Transverse colon (tissue), 4 donors: Measurements from ENCODE around the gene TCEANC. TPM values are rescaled to one million over a fixed set of nuclear protein-coding genes. Genes with fewer than 3 reads are reported as not detected.

Source experiments
- DNase-seq: peaks from one replicate; pipeline ENCODE4 v3.0.0-alpha.2; 2019
- H3K27ac ChIP-seq, 4 donors: fragments of 200-600 bp; sonication (generic); 2 replicates each; pipeline ENCODE4 v1.5.1; 2016 to 2018; ENCODE audit warnings: inconsistent platforms in 4 of 4
- H3K27me3 ChIP-seq: fragments of 200-600 bp; sonication (generic); 2 replicates; pipeline ENCODE4 v1.5.1; 2017; ENCODE audit warnings: inconsistent platforms
- H3K36me3 ChIP-seq, 4 donors: fragments of 200-600 bp; sonication (generic); 2 replicates each; pipeline ENCODE4 v1.5.1; 2017 to 2019; ENCODE audit warnings: inconsistent platforms in 4 of 4
- H3K4me1 ChIP-seq, 4 donors: fragments of 200-600 bp; sonication (generic); 2 replicates each; pipeline ENCODE4 v1.5.1; 2017 to 2020; ENCODE audit warnings: inconsistent platforms in 4 of 4
- H3K4me3 ChIP-seq, 4 donors: fragments of 200-600 bp; sonication (generic); 1 replicate in 1 of 4; 2 replicates in 3 of 4; pipeline versions ENCODE4 v1.5.1 to v1.6.1; 2017 to 2019; ENCODE audit warnings: inconsistent platforms in 4 of 4
- H3K9me3 ChIP-seq, 2 donors: fragments of 200-600 bp; sonication (generic); 2 replicates each; pipeline ENCODE4 v1.5.1; 2017 to 2019; ENCODE audit warnings: inconsistent platforms in 2 of 2
- CTCF ChIP-seq, 5 experiments: fragments of 200-600 bp in 3 of 5; fragments of 450-650 bp in 2 of 5; sonication (generic) in 3 of 5; IDR thresholded peaks; 1 replicate in 2 of 5; 2 replicates in 3 of 5; pipeline ENCODE4 v1.5.1; 2016 to 2017; ENCODE audit warnings: antibody characterized with exemption in 5 of 5, inconsistent platforms in 3 of 5, mild to moderate bottlenecking in 2 of 5, moderate library complexity in 1 of 5
- EP300 ChIP-seq: sonication (generic); formaldehyde crosslinking; IDR thresholded peaks from one replicate; pipeline ENCODE4 v1.6.1; 2017; ENCODE audit warnings: antibody characterized with exemption, low read depth
- POLR2A ChIP-seq: fragments of 450-650 bp; IDR thresholded peaks from one replicate; pipeline ENCODE4 v1.6.1; 2016; ENCODE audit warnings: antibody characterized with exemption, mild to moderate bottlenecking, moderate library complexity
- POLR2AphosphoS5 ChIP-seq, 3 donors: sonication (generic); formaldehyde crosslinking; IDR thresholded peaks; one replicate each; pipeline ENCODE4 v1.6.1; 2016; ENCODE audit warnings: antibody characterized with exemption in 3 of 3
- WGBS, 2 donors: methylation state at CpG; one replicate each; pipeline ENCODE4 v1.1.5; 2018; ENCODE audit warnings: low coverage in 1 of 2; 5-methylcytosine and 5-hydroxymethylcytosine counted together
- in situ Hi-C, 4 donors: fragments of 200-750 bp; cut with MboI; loops; one replicate each; pipeline versions ENCODE4 v1.15.0 to v1.15.1; 2017; ENCODE audit warnings: low sequenced_read_pairs in 3 of 4, low pct_ligation_motif_present in 1 of 4, low pct_unique_long_range_greater_than_20kb in 1 of 4
- intact Hi-C: fragments of 100-400 bp; cut with DNase I; formaldehyde crosslinking; loops from one replicate; pipeline ENCODE4 v1.15.1; 2023; ENCODE audit warnings: low total_unique reads
- total RNA-seq, 4 donors: library from RNA; depleted of rRNA; stranded (reverse); fragments of >200 nt; gene quantifications; one replicate each; pipeline ENCODE4 v1.1.0, GENCODE V29; 2016

TCEANC gene
- total RNA-seq: 1 to 10 TPM in 3 of 4 donors, under 1 TPM in 1; 0.20 to 9.1 (median 3.7) TPM

GRCh38 chrX:13652850-13653693 lies at the start of gene TCEANC:
TCEANC (plus strand) TSS chrX:13653141; CDS start chrX:13662509, 9,368 bp downstream.
- Histone ChIP-seq H3K36me3 (no peaks in the 10 kb centered on the region), H3K27ac (peak within 1 kb of the TSS; percentile 86 to 98 (median 94)), H3K9me3 (no peaks in the 10 kb centered on the region), H3K4me3 (peak within 1 kb of the TSS; percentile 41 to 66 (median 54)), H3K4me1 (peaks cover 0 to 13% (median 7%) of the 10 kb centered on the region in 4 donors), H3K27me3 (no peaks in the 10 kb centered on the region)
- in situ Hi-C loops: loop anchor here (5.0 to 25.0 kb wide), 5 partner anchors 82 to 691 kb away; partner anchors contain the start of genes GEMIN8 (in 2 of the 4), OFD1 (in 1 of the 4) and TRAPPC2 (in 1 of the 4)
- intact Hi-C loops: no loop called here
- TF ChIP-seq POLR2A (peak; percentile 77), CTCF (IDR thresholded peaks at IDR 0.05) (no peak), POLR2AphosphoS5 (IDR thresholded peaks at IDR 0.05) (peak; percentile 54 to 84 (median 83)), EP300 (no peak)
- 0 to 16% methylated on average over 1 to 41 of the region's 54 CpGs for WGBS, 2 donors
- DNase-seq: peak; percentile 97

- Histone ChIP-seq H3K9me3 (no peaks in the 10 kb centered on the region), H3K4me1 (no peaks in the 10 kb centered on the region), H3K27me3 (no peaks in the 10 kb centered on the region), H3K4me3 (no peak overlapping the region), H3K27ac (no peak overlapping the region), H3K36me3 (no peaks in the 10 kb centered on the region)
- no peak for DNase-seq
- intact Hi-C loops: no loop called here
- TF ChIP-seq POLR2A (no peak), EP300 (no peak), POLR2AphosphoS5 (IDR thresholded peaks at IDR 0.05) (no peak), CTCF (IDR thresholded peaks at IDR 0.05) (no peak)
- in situ Hi-C loops: no loop called here
- 70 to 80% methylated on average over 1 of the region's 1 CpG for WGBS, 2 donors
Measured at GRCh38 chrX:13605611-13606010, 47.3 kb upstream of the TCEANC start.

GRCh38 chrX:13607331-13607995 lies 45.5 kb upstream of the TCEANC start:
- no peak overlapping the region for H3K4me3 ChIP-seq
- H3K27me3 ChIP-seq: no peaks in the 10 kb centered on the region
- 64% methylated on average over 6 of the region's 6 CpGs; no CpG with 5 or more reads in 1 of the 2 donors for WGBS, 2 donors
- H3K4me1 ChIP-seq: no peaks in the 10 kb centered on the region
- H3K27ac ChIP-seq: no peak overlapping the region
- intact Hi-C loops: no loop called here
- in situ Hi-C loops: no loop called here
- DNase-seq: no peak
- no peak for TF ChIP-seq POLR2AphosphoS5 (IDR thresholded peaks at IDR 0.05)
- TF ChIP-seq POLR2A: no peak
- no peak for TF ChIP-seq CTCF (IDR thresholded peaks at IDR 0.05)
- no peak for TF ChIP-seq EP300
- H3K9me3 ChIP-seq: no peaks in the 10 kb centered on the region
- no peaks in the 10 kb centered on the region for H3K36me3 ChIP-seq

- TF ChIP-seq POLR2A (no peak), CTCF (IDR thresholded peaks at IDR 0.05) (no peak), EP300 (no peak), POLR2AphosphoS5 (IDR thresholded peaks at IDR 0.05) (no peak)
- no peak for DNase-seq
- no peak overlapping the region for H3K27ac ChIP-seq
- no peak overlapping the region for H3K4me3 ChIP-seq
- in situ Hi-C loops: no loop called here
- H3K9me3 ChIP-seq: no peaks in the 10 kb centered on the region
- intact Hi-C loops: no loop called here
- 52% methylated on average over 2 of the region's 2 CpGs; no CpG with 5 or more reads in 1 of the 2 donors for WGBS, 2 donors
- no peaks in the 10 kb centered on the region for H3K36me3 ChIP-seq
- no peaks in the 10 kb centered on the region for H3K4me1 ChIP-seq
- H3K27me3 ChIP-seq: no peaks in the 10 kb centered on the region
Measured at GRCh38 chrX:13607996-13608365, 45.0 kb upstream of the TCEANC start.
